Lower leg skin (tissue), 4 donors: ENCODE results near the gene LIPC. TPM values are rescaled to one million over a fixed set of nuclear protein-coding genes. Genes with fewer than 3 reads are reported as not detected.

Experiments used
- DNase-seq, 2 donors: peaks; one replicate each; pipeline ENCODE4 v3.0.0-alpha.2; 2019; ENCODE audit warnings: low spot score in 2 of 2
- H3K4me3 ChIP-seq: fragments of 200-600 bp; sonication (generic); 2 replicates; pipeline ENCODE4 v1.5.1; 2017; ENCODE audit warnings: mild to moderate bottlenecking, low read depth; ENCODE audit not compliant: poor library complexity, severe bottlenecking
- POLR2A ChIP-seq, 2 donors: fragments of 450-650 bp; IDR thresholded peaks; one replicate each; pipeline ENCODE4 v1.6.1; 2016 to 2017; ENCODE audit warnings: antibody characterized with exemption in 2 of 2, mild to moderate bottlenecking in 1 of 2, moderate library complexity in 1 of 2
- WGBS, 2 donors: methylation state at CpG; one replicate each; pipeline ENCODE4 v1.1.5; 2018; 5-methylcytosine and 5-hydroxymethylcytosine counted together
- intact Hi-C: fragments of 100-400 bp; cut with DNase I; formaldehyde crosslinking; loops from one replicate; pipeline ENCODE4 v1.15.0; 2023; ENCODE audit warnings: low total_unique reads
- total RNA-seq, 4 donors: library from RNA; depleted of rRNA; stranded (reverse); fragments of >200 nt; gene quantifications; one replicate each; pipeline ENCODE4 v1.1.0, GENCODE V29; 2016
- TF ChIP-seq, protein P1 (sequence below), 3 donors: fragments of 450-650 bp; IDR thresholded peaks; one replicate each; pipeline ENCODE4 v1.5.1; 2016; ENCODE audit warnings: antibody characterized with exemption in 3 of 3, mild to moderate bottlenecking in 3 of 3, moderate library complexity in 2 of 3

LIPC gene
- total RNA-seq, 4 donors from 2014 or later: 0.13 to 0.71 TPM; not detected in 2

DNA sequence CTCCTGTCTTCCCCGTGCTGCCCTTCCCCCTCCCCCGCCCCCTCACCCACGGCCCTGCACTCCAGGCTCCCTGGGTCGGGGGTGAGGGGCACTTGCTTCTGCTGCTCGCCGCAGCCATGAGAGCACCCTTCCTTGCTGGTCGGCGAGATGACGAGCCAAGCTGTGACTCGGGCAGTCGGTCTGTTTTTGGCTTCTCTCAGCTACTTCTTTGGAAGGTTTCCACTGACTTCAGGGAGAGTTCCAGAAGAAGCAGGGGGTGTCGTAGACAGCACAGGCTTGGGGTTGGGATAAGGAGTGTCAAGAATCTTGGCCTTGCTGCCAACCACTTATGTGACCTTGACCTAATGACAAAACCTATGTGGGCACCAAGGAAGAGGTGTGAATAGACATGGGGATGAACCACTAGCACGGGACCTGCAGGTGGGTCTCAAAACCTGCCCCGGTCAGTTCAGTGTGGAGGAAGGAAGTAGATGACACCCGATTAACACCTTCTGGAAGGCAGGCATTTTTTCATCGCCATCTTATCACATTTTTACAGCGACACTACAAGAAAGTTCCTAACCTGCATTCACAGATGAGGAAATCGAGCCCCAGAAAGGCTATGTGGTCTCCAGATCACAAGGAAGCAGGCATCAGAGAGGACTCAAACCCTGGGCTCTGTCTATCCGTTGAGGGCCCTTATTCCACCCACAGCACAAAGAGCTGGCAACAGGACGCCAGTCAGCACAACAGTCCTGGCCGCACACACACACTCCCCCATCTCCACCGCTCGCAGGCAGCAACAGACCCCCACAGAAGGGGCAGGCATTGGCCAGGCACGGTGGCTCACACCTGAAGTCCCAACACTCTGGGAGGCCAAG, 120.9 kb downstream of the LIPC start:
- no peak for TF ChIP-seq POLR2A (IDR thresholded peaks at IDR 0.05)
- TF ChIP-seq, protein P1, sequence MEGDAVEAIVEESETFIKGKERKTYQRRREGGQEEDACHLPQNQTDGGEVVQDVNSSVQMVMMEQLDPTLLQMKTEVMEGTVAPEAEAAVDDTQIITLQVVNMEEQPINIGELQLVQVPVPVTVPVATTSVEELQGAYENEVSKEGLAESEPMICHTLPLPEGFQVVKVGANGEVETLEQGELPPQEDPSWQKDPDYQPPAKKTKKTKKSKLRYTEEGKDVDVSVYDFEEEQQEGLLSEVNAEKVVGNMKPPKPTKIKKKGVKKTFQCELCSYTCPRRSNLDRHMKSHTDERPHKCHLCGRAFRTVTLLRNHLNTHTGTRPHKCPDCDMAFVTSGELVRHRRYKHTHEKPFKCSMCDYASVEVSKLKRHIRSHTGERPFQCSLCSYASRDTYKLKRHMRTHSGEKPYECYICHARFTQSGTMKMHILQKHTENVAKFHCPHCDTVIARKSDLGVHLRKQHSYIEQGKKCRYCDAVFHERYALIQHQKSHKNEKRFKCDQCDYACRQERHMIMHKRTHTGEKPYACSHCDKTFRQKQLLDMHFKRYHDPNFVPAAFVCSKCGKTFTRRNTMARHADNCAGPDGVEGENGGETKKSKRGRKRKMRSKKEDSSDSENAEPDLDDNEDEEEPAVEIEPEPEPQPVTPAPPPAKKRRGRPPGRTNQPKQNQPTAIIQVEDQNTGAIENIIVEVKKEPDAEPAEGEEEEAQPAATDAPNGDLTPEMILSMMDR (IDR thresholded peaks at IDR 0.05): no peak
- H3K4me3 ChIP-seq: no peak overlapping the region
- DNase-seq: peak in 1 of 2 donors; percentile 77
- 71 to 73% methylated on average over 24 of the region's 24 CpGs for WGBS, 2 donors
- intact Hi-C loops: no loop called here

DNA sequence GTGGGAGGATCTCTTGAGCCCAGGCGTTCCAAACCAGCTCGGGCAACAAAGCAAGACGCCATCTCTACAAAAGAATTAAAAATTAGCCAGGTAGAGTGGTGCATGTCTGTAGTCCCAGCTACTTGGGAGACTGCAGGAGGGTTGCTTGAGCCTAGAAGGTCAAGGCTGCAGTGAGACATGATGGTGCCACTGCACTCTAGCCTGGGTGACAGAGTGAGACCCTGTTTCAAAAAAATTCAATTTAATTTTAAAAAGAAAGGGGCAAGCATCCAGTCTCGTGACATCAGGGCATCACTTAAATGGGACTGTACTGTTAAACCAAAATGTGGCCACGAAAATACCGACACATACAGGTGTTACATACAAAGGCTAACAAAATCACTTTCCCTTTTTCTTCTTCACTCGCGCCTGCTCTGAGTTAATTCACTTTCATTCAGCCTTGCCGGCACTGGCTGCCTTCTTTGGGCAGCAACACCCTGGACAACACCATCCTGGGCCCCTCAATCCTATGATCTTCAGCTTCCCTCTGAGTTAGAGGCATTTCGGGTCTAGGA, 121.7 kb downstream of the LIPC start:
- DNase-seq: peak in 1 of 2 donors; percentile 29
- intact Hi-C loops: no loop called here
- no peak overlapping the region for H3K4me3 ChIP-seq
- no peak for TF ChIP-seq POLR2A (IDR thresholded peaks at IDR 0.05)
- TF ChIP-seq, protein P1 (IDR thresholded peaks at IDR 0.05): no peak
- WGBS, 2 donors: 94 to 95% methylated on average over 10 of the region's 10 CpGs

DNA sequence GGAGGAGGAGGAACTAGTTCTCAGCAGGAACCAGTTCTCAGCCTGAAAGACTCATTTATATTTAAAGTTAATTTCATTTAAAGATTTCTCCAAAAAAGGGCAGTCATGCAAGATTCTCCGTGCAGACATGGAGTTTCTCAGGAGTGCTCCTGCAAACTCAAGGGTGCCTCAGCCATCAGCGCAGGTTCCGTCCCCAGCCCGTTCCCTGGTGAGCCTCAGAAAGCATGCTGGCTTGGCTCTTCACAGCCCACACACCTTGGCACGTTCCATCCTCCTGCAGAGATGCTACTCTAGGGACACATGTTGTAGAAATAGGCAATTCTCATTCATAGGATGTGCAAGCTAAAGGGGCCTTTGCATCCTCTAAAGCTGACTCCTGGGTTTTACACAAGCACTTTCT, 123.0 kb downstream of the LIPC start:
- intact Hi-C loops: no loop called here
- TF ChIP-seq, protein P1 (IDR thresholded peaks at IDR 0.05): no peak
- TF ChIP-seq POLR2A (IDR thresholded peaks at IDR 0.05): no peak
- no peak overlapping the region for H3K4me3 ChIP-seq
- peak in 1 of 2 donors; percentile 81 for DNase-seq
- WGBS, 2 donors: 77 to 84% methylated on average over 5 of the region's 5 CpGs

DNA sequence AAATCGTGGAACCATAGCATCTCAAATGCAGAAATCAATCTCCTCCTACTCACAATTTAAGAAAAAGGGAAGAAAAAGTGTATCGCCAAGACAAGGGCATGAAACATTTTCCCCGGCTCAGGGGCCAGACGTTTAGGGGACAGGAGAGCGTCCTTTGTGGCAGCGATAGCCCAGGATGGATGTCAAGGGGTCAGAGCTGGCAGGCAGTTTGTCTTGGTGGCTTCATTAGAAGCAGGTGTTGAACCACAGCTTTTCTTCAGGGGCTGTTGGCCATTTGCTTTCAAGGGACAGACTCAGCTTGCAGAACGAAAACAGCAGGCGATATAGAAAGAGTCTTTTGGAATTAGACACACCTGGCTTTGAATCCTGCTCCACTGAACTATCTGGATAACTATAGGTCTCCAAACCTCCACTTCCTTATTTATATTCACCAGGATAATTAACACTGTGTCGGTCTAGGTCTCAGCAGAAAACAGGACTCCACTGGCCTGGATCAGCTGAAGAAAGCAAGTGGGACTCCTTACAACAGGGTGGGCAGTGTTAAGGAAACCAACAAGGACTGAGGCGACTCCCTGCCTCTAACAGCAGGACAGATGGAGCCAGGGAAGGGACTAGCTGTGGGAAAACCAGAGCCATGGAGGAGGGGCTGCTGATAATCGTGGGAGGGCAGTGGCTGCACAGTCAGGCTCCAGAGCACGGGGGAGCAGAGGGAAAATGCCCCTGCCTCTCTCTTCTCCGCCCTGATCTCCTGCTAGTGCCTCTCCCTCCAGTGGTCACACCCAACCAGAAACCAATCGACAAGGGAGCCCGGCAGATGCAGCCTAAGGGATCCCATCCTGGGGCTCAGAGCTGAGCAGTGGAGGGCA, 123.6 kb downstream of the LIPC start:
- 66 to 75% methylated on average over 15 of the region's 15 CpGs for WGBS, 2 donors
- TF ChIP-seq, protein P1 (IDR thresholded peaks at IDR 0.05): no peak
- TF ChIP-seq POLR2A (IDR thresholded peaks at IDR 0.05): no peak
- DNase-seq: peak in 1 of 2 donors; percentile 79
- H3K4me3 ChIP-seq: no peak overlapping the region
- intact Hi-C loops: no loop called here

DNA sequence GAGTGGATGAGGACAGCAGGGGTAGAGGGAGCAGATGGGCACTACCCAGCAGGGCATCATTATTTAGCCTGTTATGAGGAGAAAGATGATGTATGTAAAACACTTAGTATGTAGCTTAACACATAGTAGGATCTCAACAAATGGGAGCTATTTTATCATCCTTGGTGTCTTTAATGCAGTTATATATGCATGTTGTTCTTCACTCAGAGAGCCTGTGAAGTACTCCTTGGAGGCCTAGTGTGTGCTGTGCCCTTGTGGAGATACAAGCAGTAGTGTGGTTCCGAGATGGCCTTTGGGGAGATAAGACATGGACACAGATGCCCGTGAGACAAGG, 124.2 kb downstream of the LIPC start:
- intact Hi-C loops: no loop called here
- TF ChIP-seq POLR2A (IDR thresholded peaks at IDR 0.05): no peak
- TF ChIP-seq, protein P1 (IDR thresholded peaks at IDR 0.05): no peak
- 79 to 89% methylated on average over 2 of the region's 2 CpGs for WGBS, 2 donors
- DNase-seq: peak in 1 of 2 donors; percentile 3
- H3K4me3 ChIP-seq: no peak overlapping the region
